Measurements from ENCODE around the gene DIP2A.

- TF ChIP-seq EZH2phosphoT487 (IDR thresholded peaks at IDR 0.05; ENCODE audit: low read depth) (no peak), CTCF (IDR thresholded peaks at IDR 0.05; ENCODE audit: low read depth, low read length) (no peak)
Observed at GRCh38 chr21:46431448-46431847, 27.2 kb upstream of the DIP2A start.

Data from OCI-LY3 (cell line).